Thyroid gland (tissue), 4 donors: Measurements from ENCODE around the gene SEC14L1. TPM values are rescaled to one million over a fixed set of nuclear protein-coding genes. Genes with fewer than 3 reads are reported as not detected.

Source experiments
- DNase-seq, 2 donors: peaks; one replicate each; pipeline ENCODE4 v3.0.0-alpha.2; 2019
- H3K27ac ChIP-seq, 3 donors: fragments of 200-600 bp; sonication (generic); 1 replicate in 2 of 3; 2 replicates in 1 of 3; pipeline ENCODE4 v1.5.1; 2016 to 2019; ENCODE audit warnings: mild to moderate bottlenecking in 1 of 3, moderate library complexity in 1 of 3
- H3K27me3 ChIP-seq: fragments of 200-600 bp; sonication (generic); one replicate; pipeline ENCODE4 v1.5.1; 2019
- H3K36me3 ChIP-seq, 2 donors: fragments of 200-600 bp; sonication (generic); one replicate each; pipeline ENCODE4 v1.5.1; 2016 to 2019
- H3K4me1 ChIP-seq, 2 donors: fragments of 200-600 bp; sonication (generic); one replicate each; pipeline ENCODE4 v1.5.1; 2017 to 2019
- H3K4me3 ChIP-seq, 3 donors: fragments of 200-600 bp; sonication (generic); replicated peaks in 1 of 3; 1 replicate in 2 of 3; 2 replicates in 1 of 3; pipeline ENCODE4 v1.5.1; 2016; ENCODE audit warnings: mild to moderate bottlenecking in 1 of 3
- H3K9me3 ChIP-seq: fragments of 200-600 bp; sonication (generic); one replicate; pipeline ENCODE4 v1.5.1; 2017
- POLR2A ChIP-seq, 2 donors: fragments of 450-650 bp; IDR thresholded peaks; one replicate each; pipeline ENCODE4 v1.6.1; 2017; ENCODE audit warnings: antibody characterized with exemption in 2 of 2, mild to moderate bottlenecking in 2 of 2, moderate library complexity in 1 of 2
- WGBS, 2 donors: methylation state at CpG; one replicate each; pipeline ENCODE4 v1.1.5; 2017; 5-methylcytosine and 5-hydroxymethylcytosine counted together
- intact Hi-C: fragments of 100-400 bp; cut with DNase I; formaldehyde crosslinking; loops from one replicate; pipeline ENCODE4 v1.15.1; 2023
- total RNA-seq, 4 donors: library from RNA; depleted of rRNA; stranded (reverse); fragments of >200 nt; gene quantifications; one replicate each; pipeline ENCODE4 v1.2.3, GENCODE V29; 2016
- TF ChIP-seq, protein P1 (sequence below), 6 experiments: fragments of 200-600 bp in 3 of 6; fragments of 450-650 bp in 3 of 6; sonication (generic) in 3 of 6; IDR thresholded peaks; one replicate each; pipeline ENCODE4 v1.5.1; 2016 to 2019; ENCODE audit warnings: antibody characterized with exemption in 6 of 6, mild to moderate bottlenecking in 2 of 6, inconsistent platforms in 1 of 6, moderate library complexity in 1 of 6

Gene SEC14L1
- total RNA-seq, 4 donors from 2014 or later = 57.6 to 287 (median 102) TPM

DNA sequence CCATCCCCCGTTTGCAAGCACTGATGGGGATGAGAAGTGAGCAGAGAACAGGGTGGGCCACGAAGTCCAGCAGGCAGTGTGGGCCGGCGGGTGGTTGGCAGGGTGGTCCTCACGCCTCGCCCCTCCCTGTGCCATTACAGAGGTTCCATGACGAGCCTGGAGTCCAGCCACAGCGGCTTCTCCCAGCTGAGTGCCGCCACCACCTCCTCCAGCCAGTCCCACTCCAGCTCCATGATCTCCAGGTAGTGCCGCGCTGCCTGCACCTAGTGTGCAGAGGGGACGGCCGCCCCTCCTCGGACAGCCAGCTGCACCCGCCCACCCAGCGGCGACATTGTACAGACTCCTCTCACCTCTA, 73.0 kb downstream of the SEC14L1 start:
- intact Hi-C loops = loop anchor here (10.0 kb wide), 1 partner anchor 119 kb away; no protein-coding TSS in a partner anchor
- DNase-seq = no peak
- Histone ChIP-seq H3K4me1 (peaks cover 40 to 61% of the 10 kb centered on the region in 2 donors), H3K4me3 (no peak overlapping the region), H3K9me3 (no peaks in the 10 kb centered on the region), H3K36me3 (peaks cover 54 to 57% of the 10 kb centered on the region in 2 donors), H3K27ac (peak overlapping the region in 1 of 3 donors; percentile 69), H3K27me3 (no peaks in the 10 kb centered on the region)
- no peak for TF ChIP-seq POLR2A (IDR thresholded peaks at IDR 0.05)
- TF ChIP-seq, protein P1, sequence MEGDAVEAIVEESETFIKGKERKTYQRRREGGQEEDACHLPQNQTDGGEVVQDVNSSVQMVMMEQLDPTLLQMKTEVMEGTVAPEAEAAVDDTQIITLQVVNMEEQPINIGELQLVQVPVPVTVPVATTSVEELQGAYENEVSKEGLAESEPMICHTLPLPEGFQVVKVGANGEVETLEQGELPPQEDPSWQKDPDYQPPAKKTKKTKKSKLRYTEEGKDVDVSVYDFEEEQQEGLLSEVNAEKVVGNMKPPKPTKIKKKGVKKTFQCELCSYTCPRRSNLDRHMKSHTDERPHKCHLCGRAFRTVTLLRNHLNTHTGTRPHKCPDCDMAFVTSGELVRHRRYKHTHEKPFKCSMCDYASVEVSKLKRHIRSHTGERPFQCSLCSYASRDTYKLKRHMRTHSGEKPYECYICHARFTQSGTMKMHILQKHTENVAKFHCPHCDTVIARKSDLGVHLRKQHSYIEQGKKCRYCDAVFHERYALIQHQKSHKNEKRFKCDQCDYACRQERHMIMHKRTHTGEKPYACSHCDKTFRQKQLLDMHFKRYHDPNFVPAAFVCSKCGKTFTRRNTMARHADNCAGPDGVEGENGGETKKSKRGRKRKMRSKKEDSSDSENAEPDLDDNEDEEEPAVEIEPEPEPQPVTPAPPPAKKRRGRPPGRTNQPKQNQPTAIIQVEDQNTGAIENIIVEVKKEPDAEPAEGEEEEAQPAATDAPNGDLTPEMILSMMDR (IDR thresholded peaks at IDR 0.05) = no peak
- WGBS, 2 donors = 90 to 91% methylated on average over 9 to 11 of the region's 17 CpGs

DNA sequence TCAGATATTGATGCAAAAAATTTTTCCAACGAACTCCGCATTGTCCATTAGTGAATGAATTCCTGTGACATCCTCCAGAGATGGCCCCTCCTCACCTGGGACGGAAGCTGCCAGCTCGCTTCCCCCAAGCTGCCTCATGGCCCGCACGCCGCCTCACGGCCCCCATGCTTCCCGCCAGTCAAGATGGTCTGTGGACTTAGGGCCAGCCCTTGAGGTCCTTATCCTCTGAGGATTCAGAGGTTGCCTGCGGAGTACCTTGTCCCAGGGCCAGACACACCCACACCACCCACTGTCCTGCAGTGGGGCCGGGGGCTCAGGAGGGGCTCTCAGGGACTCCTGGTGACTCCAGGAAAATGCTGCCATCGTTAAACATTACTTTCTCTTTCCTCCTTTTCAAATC, 73.6 kb downstream of the SEC14L1 start:
- H3K36me3 ChIP-seq = peaks cover 50 to 53% of the 10 kb centered on the region in 2 donors
- H3K27ac ChIP-seq = peak overlapping the region; percentile 3 to 70 (median 61)
- intact Hi-C loops = loop anchor here (10.0 kb wide), 1 partner anchor 120 kb away; no protein-coding TSS in a partner anchor

DNA sequence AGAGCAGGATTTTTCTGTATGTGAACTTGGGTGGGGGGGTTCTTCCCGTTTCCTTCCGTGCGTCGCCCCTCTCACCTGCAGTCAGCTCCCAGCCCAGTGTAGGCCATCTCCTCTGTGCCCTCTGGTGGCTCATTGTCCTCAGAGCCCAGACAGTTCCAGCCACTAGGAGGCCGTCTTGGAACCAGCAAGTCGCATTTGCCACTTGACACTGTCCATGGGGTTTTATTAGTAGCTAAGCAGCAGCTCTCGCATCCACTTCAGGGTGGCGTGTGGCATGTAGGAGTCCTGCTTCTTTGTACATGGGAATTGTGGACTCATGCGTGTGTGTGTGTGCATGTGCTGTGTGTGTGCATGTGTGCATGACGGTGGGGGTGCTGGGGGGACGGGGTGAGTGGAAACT, 74.0 kb downstream of the SEC14L1 start:
- peak; percentile 86 to 87 for DNase-seq
- H3K4me3 ChIP-seq = no peak overlapping the region
- peak overlapping the region; percentile 38 to 70 (median 61) for H3K27ac ChIP-seq
- intact Hi-C loops = loop anchor here (10.0 kb wide), 1 partner anchor 120 kb away; no protein-coding TSS in a partner anchor
- 43 to 48% methylated on average over 11 of the region's 11 CpGs for WGBS, 2 donors
- H3K4me1 ChIP-seq = peaks cover 50 to 70% of the 10 kb centered on the region in 2 donors
- TF ChIP-seq, protein P1 (IDR thresholded peaks at IDR 0.05) = peak; percentile 20 to 99 (median 82)
- TF ChIP-seq POLR2A (IDR thresholded peaks at IDR 0.05) = no peak
- H3K9me3 ChIP-seq = no peaks in the 10 kb centered on the region
- H3K36me3 ChIP-seq = peaks cover 45 to 48% of the 10 kb centered on the region in 2 donors
- H3K27me3 ChIP-seq = no peaks in the 10 kb centered on the region

More for the DNA sequence above, 73.6 kb downstream of the SEC14L1 start:
- Histone ChIP-seq H3K9me3 (no peaks in the 10 kb centered on the region), H3K27me3 (no peaks in the 10 kb centered on the region), H3K4me3 (no peak overlapping the region), H3K4me1 (peaks cover 46 to 66% of the 10 kb centered on the region in 2 donors)
- TF ChIP-seq, protein P1 (IDR thresholded peaks at IDR 0.05) = no peak
- no peak for TF ChIP-seq POLR2A (IDR thresholded peaks at IDR 0.05)
- WGBS, 2 donors = 84 to 89% methylated on average over 12 of the region's 12 CpGs
- no peak for DNase-seq

DNA sequence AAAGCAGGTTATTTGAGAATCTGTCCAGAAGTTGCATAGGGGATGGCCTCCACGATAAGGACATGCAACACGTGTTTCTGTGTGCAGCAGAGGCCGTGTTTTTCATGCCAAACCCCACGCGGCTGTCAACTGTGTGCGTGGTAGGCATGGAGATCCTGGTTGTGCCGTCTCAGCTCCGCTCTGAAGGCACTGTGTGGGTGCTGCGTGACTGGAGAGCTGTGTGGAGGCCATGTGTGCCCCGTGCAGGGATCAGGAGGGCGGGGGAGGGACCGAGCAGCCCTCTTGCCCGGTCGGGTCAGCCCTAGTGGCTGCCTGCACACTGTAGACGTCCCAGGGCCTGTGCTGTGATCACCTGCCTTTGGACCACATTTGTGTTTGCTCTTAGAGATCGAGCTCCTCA, 74.5 kb downstream of the SEC14L1 start:
- Histone ChIP-seq H3K9me3 (no peaks in the 10 kb centered on the region), H3K36me3 (peaks cover 40 to 43% of the 10 kb centered on the region in 2 donors), H3K4me3 (no peak overlapping the region), H3K27ac (peak overlapping the region; percentile 38 to 70 (median 61)), H3K4me1 (peaks cover 56 to 73% of the 10 kb centered on the region in 2 donors), H3K27me3 (no peaks in the 10 kb centered on the region)
- intact Hi-C loops = loop anchor here (10.0 kb wide), 1 partner anchor 120 kb away; no protein-coding TSS in a partner anchor
- TF ChIP-seq POLR2A (IDR thresholded peaks at IDR 0.05) = no peak
- TF ChIP-seq, protein P1 (IDR thresholded peaks at IDR 0.05) = no peak
- no peak for DNase-seq
- 82 to 94% methylated on average over 10 to 16 of the region's 16 CpGs for WGBS, 2 donors

DNA sequence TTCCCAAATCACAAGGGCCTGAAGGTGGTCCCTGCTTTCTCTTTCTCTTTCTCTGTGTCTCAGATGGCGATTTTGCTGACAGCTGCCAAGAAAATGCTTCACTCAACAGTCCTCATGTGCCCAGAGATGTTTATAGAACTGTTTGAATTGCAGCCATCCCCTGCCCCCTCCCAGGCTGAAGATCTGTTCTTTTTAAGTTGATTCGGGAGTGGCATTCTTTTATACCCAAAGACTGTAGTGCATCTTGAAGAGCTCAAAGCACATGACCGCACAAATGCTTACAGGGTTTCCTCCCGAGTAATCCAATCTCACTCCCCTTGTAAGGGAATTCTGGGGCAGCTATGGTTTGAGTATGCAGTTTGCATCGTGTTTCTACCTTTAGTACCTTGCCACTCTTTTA, 75.7 kb downstream of the SEC14L1 start:
- Histone ChIP-seq H3K27ac (peak overlapping the region; percentile 84 to 98 (median 90)), H3K4me1 (peaks cover 57 to 79% of the 10 kb centered on the region in 2 donors), H3K27me3 (no peaks in the 10 kb centered on the region), H3K36me3 (peaks cover 31 to 34% of the 10 kb centered on the region in 2 donors), H3K4me3 (no peak overlapping the region), H3K9me3 (no peaks in the 10 kb centered on the region)
- TF ChIP-seq POLR2A (IDR thresholded peaks at IDR 0.05) = peak in 1 of 2 donors; percentile 36
- TF ChIP-seq, protein P1 (IDR thresholded peaks at IDR 0.05) = no peak
- DNase-seq = peak; percentile 90 to 93
- 24 to 31% methylated on average over 5 of the region's 5 CpGs for WGBS, 2 donors
- intact Hi-C loops = loop anchor here (10.0 kb wide), 1 partner anchor 122 kb away; no protein-coding TSS in a partner anchor
